SK-N-MC (cell line): ENCODE results near the gene NETO2.

Experiments
- EZH2 ChIP-seq: fragments of 200-600 bp; sonication (generic); IDR thresholded peaks from one replicate; pipeline ENCODE4 v1.6.1; 2017; ENCODE audit warnings: antibody characterized with exemption
- POLR2AphosphoS5 ChIP-seq: IDR thresholded peaks from 2 replicates; pipeline ENCODE4 v1.6.1; 2012; ENCODE audit warnings: mild to moderate bottlenecking, low read depth, low read length, borderline replicate concordance

DNA sequence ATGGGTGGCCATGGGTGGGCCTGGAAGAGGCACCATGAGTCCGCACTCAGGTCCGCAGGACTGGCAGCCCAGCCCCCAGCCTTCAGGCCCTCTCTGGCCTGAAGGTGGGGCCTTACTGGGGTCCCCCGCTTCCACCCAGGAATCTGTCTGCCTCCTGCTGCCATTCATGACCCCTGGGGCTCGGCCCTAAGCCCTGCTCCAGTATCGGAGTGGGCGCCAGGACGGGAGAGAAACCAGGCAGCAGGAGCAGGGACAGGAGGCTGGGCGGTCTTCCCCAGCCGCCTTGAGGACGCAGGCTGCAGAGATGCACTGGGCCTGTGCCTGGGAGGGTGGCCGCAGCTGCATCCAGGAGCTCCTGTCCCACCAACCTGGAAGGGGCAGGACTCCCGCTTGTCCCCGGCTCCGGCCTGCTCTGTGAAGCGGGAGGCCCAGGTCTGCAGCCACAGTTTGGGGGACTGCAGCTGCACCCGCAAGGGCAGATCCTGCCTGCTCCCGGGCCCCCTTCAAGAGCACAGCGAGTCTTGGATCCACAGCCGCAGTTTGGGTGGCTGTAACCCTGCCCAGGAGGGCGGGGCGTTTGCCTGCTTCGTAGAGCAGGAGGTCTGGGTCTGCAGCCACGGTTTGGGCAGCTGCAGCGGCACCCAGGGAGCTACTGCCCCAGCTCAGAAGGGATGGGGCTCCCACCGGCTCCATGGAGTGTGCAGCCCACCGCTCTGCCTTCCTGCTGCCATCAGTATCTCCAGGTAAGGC, 88.4 kb downstream of the NETO2 start:
- TF ChIP-seq EZH2: no peak
- no peak for TF ChIP-seq POLR2AphosphoS5
